Upper lobe of left lung (tissue), 6 donors: ENCODE results near the gene NFKB2. TPM values are rescaled to one million over a fixed set of nuclear protein-coding genes. Genes with fewer than 3 reads are reported as not detected.

ENCODE experiments used
- ATAC-seq, 2 donors: fragments of 200-7000 bp; cut with Tn5 transposase; one replicate each; pipeline ENCODE4 v1.9.1; 2022; ENCODE audit warnings: mild to moderate bottlenecking in 2 of 2, moderate library complexity in 2 of 2; ENCODE audit not compliant: low FRiP score in 2 of 2
- DNase-seq, 2 donors: peaks; one replicate each; pipeline ENCODE4 v3.0.0-alpha.2; 2019 to 2020
- H3K27ac ChIP-seq, 4 donors: fragments of 200-600 bp; sonication (generic); one replicate each; pipeline ENCODE4 v1.5.1; 2016 to 2019
- H3K27me3 ChIP-seq, 4 donors: fragments of 200-600 bp; sonication (generic); one replicate each; pipeline ENCODE4 v1.5.1; 2017 to 2019
- H3K36me3 ChIP-seq, 4 donors: fragments of 200-600 bp; sonication (generic); one replicate each; pipeline ENCODE4 v1.5.1; 2016 to 2019
- H3K4me1 ChIP-seq, 4 donors: fragments of 200-600 bp; sonication (generic); one replicate each; pipeline ENCODE4 v1.5.1; 2018 to 2019
- H3K4me3 ChIP-seq, 4 donors: fragments of 200-600 bp; sonication (generic); one replicate each; pipeline ENCODE4 v1.5.1; 2017 to 2019; ENCODE audit warnings: mild to moderate bottlenecking in 2 of 4, moderate library complexity in 1 of 4
- H3K9me3 ChIP-seq, 4 donors: fragments of 200-600 bp; sonication (generic); one replicate each; pipeline ENCODE4 v1.5.1; 2018 to 2019
- CTCF ChIP-seq, 6 experiments: fragments of 450-650 bp in 4 of 6; fragments of 200-600 bp in 2 of 6; sonication (generic) in 2 of 6; IDR thresholded peaks; one replicate each; pipeline ENCODE4 v1.5.1; 2016 to 2019; ENCODE audit warnings: antibody characterized with exemption in 6 of 6
- EP300 ChIP-seq, 4 donors: sonication (generic); formaldehyde crosslinking; IDR thresholded peaks; one replicate each; pipeline ENCODE4 v1.5.1; 2017; ENCODE audit warnings: antibody characterized with exemption in 4 of 4, control low read depth in 2 of 4
- POLR2A ChIP-seq, 4 donors: fragments of 450-650 bp; IDR thresholded peaks; one replicate each; pipeline ENCODE4 v1.5.1; 2016 to 2017; ENCODE audit warnings: antibody characterized with exemption in 4 of 4, mild to moderate bottlenecking in 2 of 4
- POLR2AphosphoS5 ChIP-seq, 2 donors: sonication (generic); formaldehyde crosslinking; IDR thresholded peaks; one replicate each; pipeline ENCODE4 v1.5.1; 2017; ENCODE audit warnings: antibody characterized with exemption in 2 of 2
- WGBS, 2 donors: methylation state at CpG; one replicate each; pipeline ENCODE4 v1.1.5; 2017 to 2018; 5-methylcytosine and 5-hydroxymethylcytosine counted together
- total RNA-seq, 6 donors: library from RNA; depleted of rRNA in 4 of 6; stranded (reverse); fragments of >200 nt in 4 of 6; gene quantifications; one replicate each; pipeline versions ENCODE4 v1.1.0 to v1.2.1, GENCODE V29; 2016 to 2021
- donor health status: DM: no; HTN: no; CAD: no; lungs with moderate emphysema.
- donor health status: DM: no; HTN: yes; CAD: no; lungs with severe emphysema.

NFKB2 gene
- total RNA-seq, 6 donors from 2014 or later, result 31.2 to 67.6 (median 41.2) TPM

- H3K9me3 ChIP-seq, result no peaks in the 10 kb centered on the region
Measured at GRCh38 chr10:102358712-102359382, 36.7 kb upstream of the NFKB2 start.

GRCh38 chr10:102367441-102367840, 28.1 kb upstream of the NFKB2 start:
- H3K9me3 ChIP-seq, result no peaks in the 10 kb centered on the region

More at GRCh38 chr10:102358712-102359382, 36.7 kb upstream of the NFKB2 start:
- TF ChIP-seq POLR2A (IDR thresholded peaks at IDR 0.05) (no peak), POLR2AphosphoS5 (IDR thresholded peaks at IDR 0.05) (no peak), CTCF (IDR thresholded peaks at IDR 0.05) (no peak), EP300 (IDR thresholded peaks at IDR 0.05) (no peak)
- Histone ChIP-seq H3K4me3 (no peak overlapping the region), H3K36me3 (peaks cover 39 to 95% (median 74%) of the 10 kb centered on the region in 4 donors), H3K4me1 (no peaks in the 10 kb centered on the region), H3K27ac (no peak overlapping the region), H3K27me3 (no peaks in the 10 kb centered on the region)
- WGBS, 2 donors, result 98 to 99% methylated on average over 4 of the region's 4 CpGs
- DNase-seq (no peak), ATAC-seq (no peak)

GRCh38 chr10:102368077-102368476, 27.4 kb upstream of the NFKB2 start:
- TF ChIP-seq POLR2AphosphoS5 (IDR thresholded peaks at IDR 0.05), result no peak
- Histone ChIP-seq H3K9me3 (no peaks in the 10 kb centered on the region), H3K4me1 (peaks cover 0 to 9% (median 2%) of the 10 kb centered on the region in 4 donors), H3K27ac (peak overlapping the region in 1 of 4 donors; percentile 32), H3K4me3 (no peak overlapping the region), H3K27me3 (no peaks in the 10 kb centered on the region), H3K36me3 (peaks cover 48 to 100% (median 88%) of the 10 kb centered on the region in 4 donors)
- ATAC-seq, result peak in 1 of 2 donors; percentile 67
- no peak for DNase-seq
- 55 to 82% methylated on average over 3 of the region's 3 CpGs for WGBS, 2 donors

More at GRCh38 chr10:102367441-102367840, 28.1 kb upstream of the NFKB2 start:
- H3K27me3 ChIP-seq, result no peaks in the 10 kb centered on the region
- TF ChIP-seq POLR2A (IDR thresholded peaks at IDR 0.05) (no peak), CTCF (IDR thresholded peaks at IDR 0.05) (no peak), POLR2AphosphoS5 (IDR thresholded peaks at IDR 0.05) (no peak), EP300 (IDR thresholded peaks at IDR 0.05) (no peak)
- H3K36me3 ChIP-seq, result peaks cover 49 to 100% (median 89%) of the 10 kb centered on the region in 4 donors
- peak overlapping the region in 2 of 4 donors; percentile 10 to 32 for H3K27ac ChIP-seq
- no peak overlapping the region for H3K4me3 ChIP-seq
- 90 to 94% methylated on average over 1 of the region's 1 CpG for WGBS, 2 donors
- DNase-seq (no peak), ATAC-seq (no peak)
- peaks cover 0 to 9% (median 2%) of the 10 kb centered on the region in 4 donors for H3K4me1 ChIP-seq

- ATAC-seq, result no peak
- Histone ChIP-seq H3K36me3 (peaks cover 38 to 100% (median 86%) of the 10 kb centered on the region in 4 donors), H3K27me3 (no peaks in the 10 kb centered on the region), H3K9me3 (no peaks in the 10 kb centered on the region), H3K4me3 (no peak overlapping the region), H3K27ac (no peak overlapping the region), H3K4me1 (peaks cover 0 to 9% (median 2%) of the 10 kb centered on the region in 4 donors)
- DNase-seq, result no peak
- no peak for TF ChIP-seq CTCF (IDR thresholded peaks at IDR 0.05)
- no peak for TF ChIP-seq POLR2A (IDR thresholded peaks at IDR 0.05)
- TF ChIP-seq EP300 (IDR thresholded peaks at IDR 0.05), result no peak
- 97 to 98% methylated on average over 2 of the region's 2 CpGs for WGBS, 2 donors
Measured at GRCh38 chr10:102371295-102371694, 24.2 kb upstream of the NFKB2 start.

GRCh38 chr10:102375250-102375649, 20.3 kb upstream of the NFKB2 start:
- WGBS, 2 donors, result 88 to 91% methylated on average over 6 to 7 of the region's 7 CpGs
- Histone ChIP-seq H3K27ac (no peak overlapping the region), H3K4me3 (no peak overlapping the region), H3K27me3 (no peaks in the 10 kb centered on the region), H3K4me1 (peaks cover 0 to 10% (median 4%) of the 10 kb centered on the region in 4 donors), H3K36me3 (peaks cover 27 to 100% (median 83%) of the 10 kb centered on the region in 4 donors), H3K9me3 (no peaks in the 10 kb centered on the region)
- ATAC-seq (no peak), DNase-seq (no peak)
- TF ChIP-seq POLR2AphosphoS5 (IDR thresholded peaks at IDR 0.05) (no peak), POLR2A (IDR thresholded peaks at IDR 0.05) (no peak), EP300 (IDR thresholded peaks at IDR 0.05) (no peak), CTCF (IDR thresholded peaks at IDR 0.05) (peak in 1 of 6 experiments; percentile 56)
